Peyer's patch (tissue), 4 donors: ENCODE results near the gene ASTL. TPM values are rescaled to one million over a fixed set of nuclear protein-coding genes. Genes with fewer than 3 reads are reported as not detected.

ENCODE experiments used
- DNase-seq, 3 donors: peaks; one replicate each; pipeline ENCODE4 v3.0.0-alpha.2; 2017 to 2019
- H3K27ac ChIP-seq, 4 donors: fragments of 200-600 bp; sonication (generic); one replicate each; pipeline ENCODE4 v1.5.1; 2016 to 2019
- H3K27me3 ChIP-seq, 2 donors: fragments of 200-600 bp; sonication (generic); one replicate each; pipeline ENCODE4 v1.5.1; 2019
- H3K36me3 ChIP-seq, 3 donors: fragments of 200-600 bp; sonication (generic); one replicate each; pipeline ENCODE4 v1.5.1; 2016 to 2019
- H3K4me1 ChIP-seq, 4 donors: fragments of 200-600 bp; sonication (generic); one replicate each; pipeline ENCODE4 v1.5.1; 2016 to 2019
- H3K4me3 ChIP-seq, 4 donors: fragments of 200-600 bp; sonication (generic); 1 replicate in 3 of 4; 2 replicates in 1 of 4; pipeline ENCODE4 v1.5.1; 2016 to 2019; ENCODE audit warnings: mild to moderate bottlenecking in 1 of 4
- H3K9me3 ChIP-seq, 4 donors: fragments of 200-600 bp; sonication (generic); one replicate each; pipeline ENCODE4 v1.5.1; 2016 to 2019; ENCODE audit warnings: mild to moderate bottlenecking in 1 of 4
- CTCF ChIP-seq, 6 experiments: fragments of 450-650 bp in 4 of 6; fragments of 200-600 bp in 2 of 6; sonication (generic) in 1 of 6; IDR thresholded peaks; one replicate each; pipeline ENCODE4 v1.5.1; 2017 to 2019; ENCODE audit warnings: antibody characterized with exemption in 6 of 6, mild to moderate bottlenecking in 3 of 6, moderate library complexity in 1 of 6
- POLR2A ChIP-seq, 2 donors: fragments of 450-650 bp; IDR thresholded peaks; one replicate each; pipeline ENCODE4 v1.5.1; 2017; ENCODE audit warnings: antibody characterized with exemption in 2 of 2, mild to moderate bottlenecking in 2 of 2, moderate library complexity in 2 of 2
- total RNA-seq, 4 donors: library from RNA; depleted of rRNA; stranded (reverse); fragments of >200 nt; gene quantifications; one replicate each; pipeline ENCODE4 v1.1.0, GENCODE V29; 2016

ASTL gene
- total RNA-seq, 4 donors from 2014 or later, result not detected

- no peaks in the 10 kb centered on the region for H3K27me3 ChIP-seq
- DNase-seq, result peak in 1 of 3 donors; percentile 37
- TF ChIP-seq CTCF (IDR thresholded peaks at IDR 0.05) (no peak), POLR2A (IDR thresholded peaks at IDR 0.05) (no peak)
Measured at GRCh38 chr2:96113367-96113677, 25.0 kb downstream of the ASTL start.

GRCh38 chr2:96112501-96113366 lies 25.6 kb downstream of the ASTL start:
- Histone ChIP-seq H3K27me3 (no peaks in the 10 kb centered on the region), H3K9me3 (no peaks in the 10 kb centered on the region), H3K36me3 (no peaks in the 10 kb centered on the region), H3K4me3 (no peak overlapping the region), H3K27ac (no peak overlapping the region), H3K4me1 (peaks cover 0 to 22% (median 7%) of the 10 kb centered on the region in 4 donors)
- peak in 1 of 3 donors; percentile 15 for DNase-seq
- no peak for TF ChIP-seq CTCF (IDR thresholded peaks at IDR 0.05)
- TF ChIP-seq POLR2A (IDR thresholded peaks at IDR 0.05), result no peak

More at GRCh38 chr2:96113367-96113677, 25.0 kb downstream of the ASTL start:
- H3K4me3 ChIP-seq, result no peak overlapping the region
- H3K36me3 ChIP-seq, result no peaks in the 10 kb centered on the region
- H3K4me1 ChIP-seq, result peaks cover 0 to 22% (median 8%) of the 10 kb centered on the region in 4 donors
- H3K27ac ChIP-seq, result no peak overlapping the region
- no peaks in the 10 kb centered on the region for H3K9me3 ChIP-seq

GRCh38 chr2:96111823-96112500 lies 26.3 kb downstream of the ASTL start:
- Histone ChIP-seq H3K36me3 (no peaks in the 10 kb centered on the region), H3K4me3 (no peak overlapping the region), H3K27me3 (no peaks in the 10 kb centered on the region), H3K4me1 (peaks cover 0 to 15% (median 3%) of the 10 kb centered on the region in 4 donors), H3K9me3 (no peaks in the 10 kb centered on the region), H3K27ac (no peak overlapping the region)
- TF ChIP-seq POLR2A (IDR thresholded peaks at IDR 0.05) (no peak), CTCF (IDR thresholded peaks at IDR 0.05) (no peak)
- peak in 1 of 3 donors; percentile 29 for DNase-seq

GRCh38 chr2:96111257-96111640 lies 27.1 kb downstream of the ASTL start:
- Histone ChIP-seq H3K4me1 (peaks cover 0 to 9% (median 2%) of the 10 kb centered on the region in 4 donors), H3K9me3 (no peaks in the 10 kb centered on the region), H3K36me3 (no peaks in the 10 kb centered on the region), H3K4me3 (no peak overlapping the region), H3K27me3 (no peaks in the 10 kb centered on the region), H3K27ac (no peak overlapping the region)
- TF ChIP-seq CTCF (IDR thresholded peaks at IDR 0.05) (no peak), POLR2A (IDR thresholded peaks at IDR 0.05) (no peak)
- no peak for DNase-seq

GRCh38 chr2:96110621-96111256 lies 27.6 kb downstream of the ASTL start:
- peak in 1 of 3 donors; percentile 45 for DNase-seq
- H3K4me1 ChIP-seq, result peaks cover 0 to 6% (median 0%) of the 10 kb centered on the region in 4 donors
- no peaks in the 10 kb centered on the region for H3K27me3 ChIP-seq
- H3K4me3 ChIP-seq, result no peak overlapping the region
- TF ChIP-seq CTCF (IDR thresholded peaks at IDR 0.05), result no peak
- TF ChIP-seq POLR2A (IDR thresholded peaks at IDR 0.05), result no peak
- H3K27ac ChIP-seq, result no peak overlapping the region
- no peaks in the 10 kb centered on the region for H3K36me3 ChIP-seq
- peaks cover 0 to 2% (median under 1%) of the 10 kb centered on the region in 4 donors for H3K9me3 ChIP-seq
